ENCODE data around the gene SCAMP5.

Gene SCAMP5

DNA sequence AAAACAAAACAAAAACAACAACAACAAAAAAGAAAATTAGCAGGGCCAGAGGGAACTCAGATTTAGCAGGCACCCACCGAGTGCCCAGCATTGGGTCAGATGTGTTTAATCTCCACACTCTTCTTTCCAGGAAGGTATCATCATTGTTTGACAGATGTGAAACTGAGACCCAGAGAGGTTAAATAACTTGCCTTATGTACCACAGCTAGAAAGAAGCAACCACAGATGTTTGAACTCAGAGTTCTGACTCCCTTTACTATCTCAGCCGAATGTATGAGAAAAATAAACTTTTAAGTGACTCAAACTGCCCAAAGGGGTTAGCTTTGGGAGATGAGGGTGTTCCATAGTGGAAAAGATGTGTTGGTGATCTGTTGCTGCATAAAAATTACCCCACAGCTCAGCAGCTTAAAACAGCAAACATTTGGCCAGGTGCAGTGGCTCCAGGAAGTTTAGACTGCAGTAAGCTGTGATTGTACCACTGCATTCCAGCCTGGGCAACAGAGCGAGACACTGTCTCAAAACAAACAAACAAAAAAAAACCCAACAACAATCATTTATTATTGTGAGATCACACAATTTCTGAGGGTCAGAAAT is 34.3 kb upstream of the SCAMP5 start:
- TF ChIP-seq, protein P1, sequence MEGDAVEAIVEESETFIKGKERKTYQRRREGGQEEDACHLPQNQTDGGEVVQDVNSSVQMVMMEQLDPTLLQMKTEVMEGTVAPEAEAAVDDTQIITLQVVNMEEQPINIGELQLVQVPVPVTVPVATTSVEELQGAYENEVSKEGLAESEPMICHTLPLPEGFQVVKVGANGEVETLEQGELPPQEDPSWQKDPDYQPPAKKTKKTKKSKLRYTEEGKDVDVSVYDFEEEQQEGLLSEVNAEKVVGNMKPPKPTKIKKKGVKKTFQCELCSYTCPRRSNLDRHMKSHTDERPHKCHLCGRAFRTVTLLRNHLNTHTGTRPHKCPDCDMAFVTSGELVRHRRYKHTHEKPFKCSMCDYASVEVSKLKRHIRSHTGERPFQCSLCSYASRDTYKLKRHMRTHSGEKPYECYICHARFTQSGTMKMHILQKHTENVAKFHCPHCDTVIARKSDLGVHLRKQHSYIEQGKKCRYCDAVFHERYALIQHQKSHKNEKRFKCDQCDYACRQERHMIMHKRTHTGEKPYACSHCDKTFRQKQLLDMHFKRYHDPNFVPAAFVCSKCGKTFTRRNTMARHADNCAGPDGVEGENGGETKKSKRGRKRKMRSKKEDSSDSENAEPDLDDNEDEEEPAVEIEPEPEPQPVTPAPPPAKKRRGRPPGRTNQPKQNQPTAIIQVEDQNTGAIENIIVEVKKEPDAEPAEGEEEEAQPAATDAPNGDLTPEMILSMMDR (conservative IDR thresholded peaks at IDR 0.05) = no peak
- TF ChIP-seq ZFX (IDR thresholded peaks at IDR 0.05) = no peak
- no peak overlapping the region for H3K27ac ChIP-seq

DNA sequence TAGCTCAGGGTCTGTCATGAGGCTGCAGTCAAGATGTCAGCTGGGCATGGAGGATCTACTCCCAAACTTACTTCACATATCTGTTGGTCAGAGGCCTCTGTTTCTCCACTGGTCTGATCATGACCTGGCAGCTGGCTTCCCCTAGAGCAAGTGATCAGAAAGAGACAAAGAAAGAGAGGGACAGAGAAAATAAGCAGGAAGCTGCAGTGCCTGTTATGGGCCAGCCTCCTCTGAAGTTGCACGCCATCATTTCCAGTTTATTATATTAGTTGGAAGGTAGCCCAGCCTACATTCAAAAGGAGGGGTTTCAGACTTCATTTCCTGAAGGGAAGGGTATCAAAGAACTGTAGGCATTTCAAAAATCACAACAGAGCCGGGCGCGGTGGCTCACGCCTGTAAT is 33.7 kb upstream of the SCAMP5 start:
- no peak for TF ChIP-seq ZFX (IDR thresholded peaks at IDR 0.05)
- TF ChIP-seq, protein P1 (conservative IDR thresholded peaks at IDR 0.05) = no peak

DNA sequence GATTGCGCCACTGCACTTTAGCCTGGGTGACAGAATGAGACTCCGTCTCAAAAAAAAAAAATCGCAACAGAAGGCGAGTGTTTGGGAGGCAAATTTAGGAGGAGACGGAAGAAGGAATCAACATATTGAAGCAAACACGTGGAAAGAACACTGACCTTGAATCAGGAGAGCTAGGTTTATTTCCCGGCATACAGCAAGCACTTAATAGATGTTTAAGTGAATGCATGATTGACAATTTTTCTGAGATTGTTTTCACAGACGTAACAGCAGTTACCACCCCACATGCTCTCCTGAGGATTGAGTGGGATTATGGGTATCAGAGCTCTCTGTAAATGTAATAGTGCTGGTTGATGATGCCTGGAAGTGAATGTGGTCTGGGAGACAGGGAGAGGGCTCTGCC is 33.1 kb upstream of the SCAMP5 start:
- no peak overlapping the region for H3K27ac ChIP-seq
- TF ChIP-seq ZFX (IDR thresholded peaks at IDR 0.05) = no peak
- TF ChIP-seq, protein P1 (conservative IDR thresholded peaks at IDR 0.05) = no peak

More for the DNA sequence above, 33.7 kb upstream of the SCAMP5 start:
- H3K27ac ChIP-seq = no peak overlapping the region

DNA sequence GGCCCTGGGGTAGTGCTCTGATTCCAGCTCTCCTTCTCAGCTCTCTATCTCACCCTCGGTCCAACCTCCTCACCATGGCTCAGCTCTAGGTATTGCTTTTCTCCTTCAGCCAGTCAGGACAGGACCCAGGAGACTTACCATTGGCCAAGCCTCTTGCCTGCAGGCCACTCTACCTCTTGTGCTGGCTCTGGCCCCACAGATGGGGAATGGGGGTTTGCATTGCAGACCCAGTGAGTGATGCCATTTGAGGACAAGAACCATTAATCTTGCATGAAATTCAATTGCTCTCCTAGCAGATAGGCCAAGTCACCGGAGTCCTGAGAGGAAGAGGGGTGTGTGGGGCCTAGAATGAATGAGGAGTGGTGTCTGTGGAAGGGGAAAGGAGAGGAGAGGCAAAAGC is 32.7 kb upstream of the SCAMP5 start:
- H3K27ac ChIP-seq = no peak overlapping the region
- TF ChIP-seq, protein P1 (conservative IDR thresholded peaks at IDR 0.05) = no peak
- no peak for TF ChIP-seq ZFX (IDR thresholded peaks at IDR 0.05)

DNA sequence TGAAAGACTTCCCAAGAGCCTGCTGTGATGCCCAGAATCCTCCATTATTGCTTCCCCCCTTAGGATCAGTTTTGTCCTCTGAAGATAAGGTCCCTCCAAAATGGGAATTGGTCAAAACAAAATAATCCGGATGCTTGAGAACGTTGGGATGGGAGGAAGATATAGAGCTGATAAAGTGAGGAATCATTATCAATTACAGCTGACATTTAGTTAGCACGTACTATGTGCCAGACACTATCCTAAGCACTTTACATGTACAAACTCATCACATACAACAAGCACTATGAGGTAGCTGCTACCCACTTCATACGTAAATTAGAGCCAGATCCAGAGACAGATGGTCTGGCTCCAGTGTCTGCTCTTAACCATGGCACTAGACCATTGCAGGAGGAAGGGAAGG is 32.1 kb upstream of the SCAMP5 start:
- no peak overlapping the region for H3K27ac ChIP-seq
- TF ChIP-seq, protein P1 (conservative IDR thresholded peaks at IDR 0.05) = no peak
- TF ChIP-seq ZFX (IDR thresholded peaks at IDR 0.05) = no peak

DNA sequence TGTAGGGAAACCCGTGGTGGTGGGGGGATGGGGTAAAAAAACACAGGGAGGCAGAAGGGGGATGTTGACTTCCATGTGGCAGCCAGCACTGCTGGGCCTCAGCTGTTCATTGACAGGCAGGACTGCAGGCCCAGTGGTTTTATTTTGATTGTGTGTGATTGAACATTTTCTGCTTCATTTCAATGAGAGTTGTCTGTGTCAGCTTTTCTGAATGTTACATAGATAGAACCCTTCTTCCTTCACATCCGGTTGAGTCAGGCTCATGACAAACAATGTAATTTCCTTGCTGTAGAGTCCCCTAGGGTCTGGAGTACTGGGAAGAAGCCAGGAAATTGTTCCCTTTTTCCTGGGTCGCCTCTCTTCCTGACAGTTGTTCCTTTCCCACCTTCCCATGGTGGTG is 30.6 kb upstream of the SCAMP5 start:
- no peak overlapping the region for H3K27ac ChIP-seq
- TF ChIP-seq, protein P1 (conservative IDR thresholded peaks at IDR 0.05) = no peak
- no peak for TF ChIP-seq ZFX (IDR thresholded peaks at IDR 0.05)

DNA sequence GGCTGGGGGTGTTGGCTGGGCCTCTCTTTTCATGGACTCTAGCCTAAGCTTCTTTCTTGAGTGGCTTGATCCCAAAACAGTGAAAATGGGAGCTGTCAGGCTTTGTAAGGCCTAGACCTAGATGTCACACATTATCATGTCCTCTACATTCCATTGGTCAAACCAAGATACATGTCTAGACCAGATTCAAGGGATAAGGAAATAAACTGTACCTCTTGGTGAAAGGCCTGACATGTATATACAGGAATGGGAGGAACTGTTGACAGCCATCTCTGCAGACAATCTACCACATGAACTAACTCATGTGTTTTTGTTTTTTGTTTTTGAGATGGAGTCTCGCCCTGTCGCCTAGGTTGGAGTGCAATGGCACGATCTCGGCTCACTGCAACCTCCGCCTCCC is 27.7 kb upstream of the SCAMP5 start:
- no peak overlapping the region for H3K27ac ChIP-seq
- no peak for TF ChIP-seq ZFX (IDR thresholded peaks at IDR 0.05)
- TF ChIP-seq, protein P1 (conservative IDR thresholded peaks at IDR 0.05) = no peak

Measured in C4-2B (cell line).